ENCODE results near the gene AMMECR1L. TPM values are rescaled to one million over a fixed set of nuclear protein-coding genes. Genes with fewer than 3 reads are reported as not detected.

Gene AMMECR1L
- polyA plus RNA-seq, 2 of the 4 experiments (the other 2 are of a cell fraction), result 15.6 to 23.0 TPM

DNA sequence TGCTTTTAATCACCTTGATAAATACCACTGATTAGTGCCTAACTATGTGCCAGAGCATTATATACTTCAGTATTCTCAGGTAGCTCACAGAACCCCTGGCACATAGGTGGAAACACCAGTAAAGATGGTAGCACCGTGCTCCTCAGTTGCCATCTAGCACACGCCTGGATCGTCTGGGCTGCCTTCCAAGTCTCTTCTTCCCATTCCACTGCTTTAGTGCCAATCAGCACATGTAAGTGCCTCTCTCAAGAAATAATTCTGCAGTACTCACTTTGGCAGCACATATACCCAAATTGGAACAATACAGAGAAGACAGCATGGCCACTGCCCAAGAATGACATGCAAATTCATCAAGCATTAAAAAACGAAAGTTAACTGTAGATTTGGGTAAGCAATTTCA, 40.8 kb downstream of the AMMECR1L start (continued):
- TF ChIP-seq TFCP2L1 (CRISPR knock-in tag; IDR thresholded peaks at IDR 0.05) (no peak), POLR2AphosphoS2 (conservative IDR thresholded peaks at IDR 0.05; ENCODE audit: low read length) (no peak), FOSL2 (IDR thresholded peaks at IDR 0.05) (no peak), FOSL2 (CRISPR knock-in tag; IDR thresholded peaks at IDR 0.05) (no peak), MAFK (IDR thresholded peaks at IDR 0.05; ENCODE audit: partially characterized antibody) (no peak), FOSB (CRISPR knock-in tag; IDR thresholded peaks at IDR 0.05) (no peak), GATA3 (IDR thresholded peaks at IDR 0.05; ENCODE audit: borderline replicate concordance) (no peak), HOXB5 (CRISPR knock-in tag; IDR thresholded peaks at IDR 0.05) (no peak), EP300 (IDR thresholded peaks at IDR 0.05) (no peak), TP53 (CRISPR knock-in tag; IDR thresholded peaks at IDR 0.05) (no peak), PHF8 (IDR thresholded peaks at IDR 0.05; ENCODE audit: borderline replicate concordance, low read depth) (no peak)

DNA sequence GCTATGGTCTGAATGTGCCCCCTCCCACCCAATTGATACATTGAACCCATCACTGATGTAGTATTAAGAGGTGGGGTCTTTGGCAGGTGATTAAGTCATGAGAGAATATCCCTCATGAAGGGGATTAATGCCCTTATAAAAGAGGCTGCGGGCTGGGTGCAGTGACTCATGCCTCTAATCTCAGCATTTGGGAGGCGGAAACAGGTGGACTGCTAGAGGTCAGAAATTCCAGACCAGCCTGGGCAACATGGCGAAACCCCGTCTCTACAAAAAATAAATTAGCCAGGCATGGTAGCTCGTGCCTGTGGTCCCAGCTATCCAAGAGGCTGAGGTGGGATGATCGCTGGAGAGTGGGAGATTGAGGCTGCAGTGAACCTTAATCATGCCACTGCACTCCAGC, 42.1 kb downstream of the AMMECR1L start:
- ChIA-PET POLR2A (no interaction called here), CTCF (interaction anchor here (0.7 kb wide), 1 partner anchor 34 kb away, joined by 3 read pairs; no protein-coding TSS in a partner anchor)
- TF ChIP-seq CBX8 (IDR thresholded peaks at IDR 0.05), result no peak
- TF ChIP-seq, protein P1, sequence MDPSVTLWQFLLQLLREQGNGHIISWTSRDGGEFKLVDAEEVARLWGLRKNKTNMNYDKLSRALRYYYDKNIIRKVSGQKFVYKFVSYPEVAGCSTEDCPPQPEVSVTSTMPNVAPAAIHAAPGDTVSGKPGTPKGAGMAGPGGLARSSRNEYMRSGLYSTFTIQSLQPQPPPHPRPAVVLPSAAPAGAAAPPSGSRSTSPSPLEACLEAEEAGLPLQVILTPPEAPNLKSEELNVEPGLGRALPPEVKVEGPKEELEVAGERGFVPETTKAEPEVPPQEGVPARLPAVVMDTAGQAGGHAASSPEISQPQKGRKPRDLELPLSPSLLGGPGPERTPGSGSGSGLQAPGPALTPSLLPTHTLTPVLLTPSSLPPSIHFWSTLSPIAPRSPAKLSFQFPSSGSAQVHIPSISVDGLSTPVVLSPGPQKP (IDR thresholded peaks at IDR 0.05; ENCODE audit: low read depth, low read length), result no peak
- TF ChIP-seq POLR2A (IDR thresholded peaks at IDR 0.05; ENCODE audit: low read length), result no peak
- TF ChIP-seq, protein P2, sequence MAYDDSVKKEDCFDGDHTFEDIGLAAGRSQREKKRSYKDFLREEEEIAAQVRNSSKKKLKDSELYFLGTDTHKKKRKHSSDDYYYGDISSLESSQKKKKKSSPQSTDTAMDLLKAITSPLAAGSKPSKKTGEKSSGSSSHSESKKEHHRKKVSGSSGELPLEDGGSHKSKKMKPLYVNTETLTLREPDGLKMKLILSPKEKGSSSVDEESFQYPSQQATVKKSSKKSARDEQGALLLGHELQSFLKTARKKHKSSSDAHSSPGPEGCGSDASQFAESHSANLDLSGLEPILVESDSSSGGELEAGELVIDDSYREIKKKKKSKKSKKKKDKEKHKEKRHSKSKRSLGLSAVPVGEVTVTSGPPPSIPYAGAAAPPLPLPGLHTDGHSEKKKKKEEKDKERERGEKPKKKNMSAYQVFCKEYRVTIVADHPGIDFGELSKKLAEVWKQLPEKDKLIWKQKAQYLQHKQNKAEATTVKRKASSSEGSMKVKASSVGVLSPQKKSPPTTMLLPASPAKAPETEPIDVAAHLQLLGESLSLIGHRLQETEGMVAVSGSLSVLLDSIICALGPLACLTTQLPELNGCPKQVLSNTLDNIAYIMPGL (CRISPR knock-in tag; IDR thresholded peaks at IDR 0.05; ENCODE audit: borderline replicate concordance), result no peak
- no peak for TF ChIP-seq MAZ (IDR thresholded peaks at IDR 0.05; ENCODE audit: borderline replicate concordance, low read depth, low read length)
- TF ChIP-seq PHF8 (IDR thresholded peaks at IDR 0.05; ENCODE audit: borderline replicate concordance, low read depth), result no peak
- TF ChIP-seq NFE2L2 (conservative IDR thresholded peaks at IDR 0.05; ENCODE audit: low read length), result no peak
- no peak for TF ChIP-seq KDM1A (IDR thresholded peaks at IDR 0.05; ENCODE audit: low read depth)
- TF ChIP-seq ZC3H11A (IDR thresholded peaks at IDR 0.05), result no peak
- TF ChIP-seq ZFP36 (IDR thresholded peaks at IDR 0.05; ENCODE audit: borderline replicate concordance, partially characterized antibody), result no peak
- no peak for TF ChIP-seq TP53 (CRISPR knock-in tag; IDR thresholded peaks at IDR 0.05)
- TF ChIP-seq CBX2 (IDR thresholded peaks at IDR 0.05; ENCODE audit: borderline replicate concordance, low read depth), result no peak
- TF ChIP-seq, protein P3, sequence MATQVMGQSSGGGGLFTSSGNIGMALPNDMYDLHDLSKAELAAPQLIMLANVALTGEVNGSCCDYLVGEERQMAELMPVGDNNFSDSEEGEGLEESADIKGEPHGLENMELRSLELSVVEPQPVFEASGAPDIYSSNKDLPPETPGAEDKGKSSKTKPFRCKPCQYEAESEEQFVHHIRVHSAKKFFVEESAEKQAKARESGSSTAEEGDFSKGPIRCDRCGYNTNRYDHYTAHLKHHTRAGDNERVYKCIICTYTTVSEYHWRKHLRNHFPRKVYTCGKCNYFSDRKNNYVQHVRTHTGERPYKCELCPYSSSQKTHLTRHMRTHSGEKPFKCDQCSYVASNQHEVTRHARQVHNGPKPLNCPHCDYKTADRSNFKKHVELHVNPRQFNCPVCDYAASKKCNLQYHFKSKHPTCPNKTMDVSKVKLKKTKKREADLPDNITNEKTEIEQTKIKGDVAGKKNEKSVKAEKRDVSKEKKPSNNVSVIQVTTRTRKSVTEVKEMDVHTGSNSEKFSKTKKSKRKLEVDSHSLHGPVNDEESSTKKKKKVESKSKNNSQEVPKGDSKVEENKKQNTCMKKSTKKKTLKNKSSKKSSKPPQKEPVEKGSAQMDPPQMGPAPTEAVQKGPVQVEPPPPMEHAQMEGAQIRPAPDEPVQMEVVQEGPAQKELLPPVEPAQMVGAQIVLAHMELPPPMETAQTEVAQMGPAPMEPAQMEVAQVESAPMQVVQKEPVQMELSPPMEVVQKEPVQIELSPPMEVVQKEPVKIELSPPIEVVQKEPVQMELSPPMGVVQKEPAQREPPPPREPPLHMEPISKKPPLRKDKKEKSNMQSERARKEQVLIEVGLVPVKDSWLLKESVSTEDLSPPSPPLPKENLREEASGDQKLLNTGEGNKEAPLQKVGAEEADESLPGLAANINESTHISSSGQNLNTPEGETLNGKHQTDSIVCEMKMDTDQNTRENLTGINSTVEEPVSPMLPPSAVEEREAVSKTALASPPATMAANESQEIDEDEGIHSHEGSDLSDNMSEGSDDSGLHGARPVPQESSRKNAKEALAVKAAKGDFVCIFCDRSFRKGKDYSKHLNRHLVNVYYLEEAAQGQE (IDR thresholded peaks at IDR 0.05), result no peak
- TF ChIP-seq JUNB (IDR thresholded peaks at IDR 0.05), result no peak
- TF ChIP-seq, protein P4, sequence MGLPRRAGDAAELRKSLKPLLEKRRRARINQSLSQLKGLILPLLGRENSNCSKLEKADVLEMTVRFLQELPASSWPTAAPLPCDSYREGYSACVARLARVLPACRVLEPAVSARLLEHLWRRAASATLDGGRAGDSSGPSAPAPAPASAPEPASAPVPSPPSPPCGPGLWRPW (IDR thresholded peaks at IDR 0.05), result no peak
- TF ChIP-seq KDM5A (IDR thresholded peaks at IDR 0.05), result no peak
- H3K4me2 ChIP-seq, result no peak overlapping the region
- H3K4me3 ChIP-seq, result no peak overlapping the region
- FAIRE-seq (no peak), ATAC-seq (no peak), DNase-seq (ENCODE audit: low read depth in 1 of 2, low spot score in 1 of 2) (no peak)
- H3K27ac ChIP-seq, result no peak overlapping the region
- no peaks in the 10 kb centered on the region for H3K9me3 ChIP-seq
- no peaks in the 10 kb centered on the region for H3K4me1 ChIP-seq
- 97% methylated on average over 6 of the region's 6 CpGs for WGBS (ENCODE audit: missing lambda C conversion rate)
